ENCODE results near the gene SMAP2.
"Not testable (repeated sequence)": the region's sequence is repeated elsewhere in the genome, so short reads cannot be mapped to it uniquely, and the experiment has no call there.

The SMAP2 gene

GRCh38 chr1:40373323-40374283 is at the start of gene SMAP2:
SMAP2 (plus strand) TSS chr1:40373727; CDS start chr1:40374121, 394 bp downstream.
- peak; percentile 85 to 91 (median 88) for DNase-seq

DNA sequence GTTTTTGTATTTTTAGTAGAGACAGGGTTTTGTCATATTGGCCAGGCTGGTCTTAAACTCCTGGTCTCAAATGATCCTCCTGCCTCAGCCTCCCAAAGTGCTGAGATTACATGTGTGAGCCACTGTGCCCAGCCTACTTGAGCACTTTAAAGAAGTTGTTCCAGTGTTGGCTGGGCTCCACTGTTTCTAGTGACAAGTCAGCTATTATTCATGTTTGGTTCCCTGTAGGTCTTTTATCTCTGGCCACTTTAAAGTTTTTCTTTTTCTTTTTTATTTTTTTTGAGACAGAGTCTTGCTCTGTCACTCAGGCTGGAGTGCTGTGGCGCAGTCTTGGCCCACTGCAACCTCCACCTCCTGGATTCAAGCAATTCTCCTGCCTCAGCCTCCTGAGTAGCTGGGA is 42.1 kb upstream of the SMAP2 start:
- DNase-seq = not testable (repeated sequence)

DNA sequence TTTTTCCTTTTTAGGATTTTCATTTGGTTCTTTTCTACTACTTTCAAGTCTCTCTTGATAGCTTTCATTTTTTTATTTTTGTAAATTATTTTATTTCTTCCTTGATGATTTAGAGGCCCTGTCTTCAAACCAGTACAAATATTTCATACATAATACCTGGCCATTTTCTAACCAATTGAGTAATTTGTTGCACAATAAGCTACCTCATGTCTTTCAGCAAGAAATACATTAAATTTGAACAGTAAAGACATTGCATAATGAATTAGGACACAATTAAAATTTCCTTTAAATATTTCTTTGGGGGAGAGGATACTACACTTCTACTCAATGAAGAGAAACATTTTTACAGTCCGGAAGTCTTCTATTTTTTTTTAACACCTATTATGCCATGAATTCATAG is 40.8 kb upstream of the SMAP2 start:
- no peak for DNase-seq

DNA sequence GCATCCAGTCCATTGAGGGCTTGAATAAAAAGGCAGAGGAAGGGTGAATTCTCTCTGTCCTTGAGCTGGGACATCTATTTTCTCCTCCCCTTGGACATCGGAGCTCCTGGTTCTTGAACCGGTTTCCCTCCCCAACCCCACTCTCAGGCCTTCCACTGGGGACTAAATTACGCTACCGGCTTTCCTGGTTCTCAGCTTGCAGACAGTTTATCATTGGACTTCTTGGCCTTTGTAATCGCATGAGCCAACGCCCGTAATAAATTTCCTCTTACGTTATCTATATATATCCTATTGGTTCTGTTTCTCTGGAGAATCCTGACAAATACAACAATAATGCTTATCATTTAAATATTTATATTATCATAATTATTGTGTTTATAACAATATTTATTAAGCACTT is 36.1 kb upstream of the SMAP2 start:
- no peak for DNase-seq

GRCh38 chr1:40338745-40339419 is 34.6 kb upstream of the SMAP2 start:
- DNase-seq = peak; percentile 70 to 93 (median 81)

DNA sequence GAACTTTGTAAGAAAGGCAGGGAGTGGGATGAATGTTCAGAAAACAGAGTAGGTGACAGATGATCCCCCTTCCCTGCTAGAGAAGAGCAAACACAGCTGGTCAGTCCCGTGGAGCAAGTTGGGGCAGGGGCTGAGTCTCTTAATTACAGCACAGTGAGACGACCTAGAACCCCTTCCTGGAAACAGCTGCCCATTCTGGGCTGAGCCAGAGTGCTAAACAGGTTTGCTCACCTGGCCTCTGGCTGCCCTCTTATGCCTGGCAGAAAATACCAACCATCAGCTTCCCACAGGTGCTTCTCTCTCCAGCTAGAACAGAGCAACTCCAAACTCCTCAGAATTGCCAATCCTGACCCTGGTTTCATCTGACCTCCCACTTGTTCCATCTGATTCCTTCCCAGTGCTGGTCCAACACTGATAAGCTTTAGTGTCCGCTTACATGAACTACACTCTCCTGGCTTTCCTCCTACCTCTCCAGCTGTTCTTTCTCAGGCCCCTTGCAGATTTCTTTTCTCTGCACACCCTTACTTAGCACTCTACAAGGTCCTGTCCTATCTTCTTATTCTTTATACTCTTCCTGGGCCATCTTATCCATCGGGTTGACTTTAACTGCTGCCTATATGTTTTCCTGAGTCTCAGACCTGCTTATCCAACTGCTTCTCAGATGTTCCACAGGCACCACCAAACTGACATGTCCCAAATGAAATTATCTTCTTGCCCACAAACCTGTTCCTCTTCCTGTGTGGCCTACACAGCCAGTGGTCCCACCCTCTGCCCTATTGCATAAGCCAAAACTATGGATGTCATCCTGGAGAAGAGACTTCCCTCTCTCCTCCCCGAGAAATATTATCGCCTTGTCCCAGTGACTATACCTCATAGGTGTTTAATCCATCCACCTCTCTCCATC is 33.9 kb upstream of the SMAP2 start:
- DNase-seq = no peak

DNA sequence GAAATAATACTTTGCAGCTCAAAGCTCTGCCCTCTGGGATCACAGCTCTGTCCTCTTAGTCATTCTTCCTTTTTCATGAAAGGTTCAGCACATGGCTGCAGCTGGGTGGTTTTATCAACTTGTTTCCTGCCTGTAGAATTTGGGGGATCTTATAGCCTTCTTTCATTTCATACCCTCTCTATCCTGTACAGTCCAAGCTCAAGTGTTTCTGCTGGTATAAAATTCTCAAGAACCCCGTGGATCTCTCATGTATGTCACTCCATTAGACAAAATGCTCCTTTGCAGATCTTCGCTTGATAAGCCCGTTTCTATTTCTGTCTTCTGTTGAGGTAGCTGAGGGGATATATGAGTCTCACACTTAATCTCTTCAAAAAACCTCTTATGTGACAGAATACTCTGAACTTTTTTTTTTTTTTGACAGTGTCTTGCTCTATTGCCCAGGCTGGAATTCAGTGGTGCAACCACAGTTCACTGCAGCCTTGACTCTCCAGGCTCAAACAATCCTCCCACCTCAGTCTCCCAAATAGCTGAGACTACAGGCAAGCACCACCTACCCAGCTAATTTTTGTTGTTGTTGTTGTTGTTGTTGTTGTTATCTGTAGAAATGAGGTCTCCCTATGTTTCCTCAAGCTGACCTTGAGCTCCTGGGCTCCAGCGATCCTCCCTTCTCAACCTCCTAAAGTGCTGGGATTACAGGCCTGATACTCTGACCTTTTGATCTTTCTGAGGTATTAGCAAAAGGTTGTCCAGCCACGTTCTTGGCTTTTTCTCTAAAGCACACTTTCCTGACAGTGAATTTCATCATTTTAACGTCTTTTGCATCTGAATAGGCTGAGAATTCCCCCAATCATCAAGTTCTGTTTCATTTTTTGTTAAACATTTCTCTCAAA is 31.8 kb upstream of the SMAP2 start:
- no peak for DNase-seq

- not testable (repeated sequence) for DNase-seq
Observed at GRCh38 chr1:40342381-40342717, 31.2 kb upstream of the SMAP2 start.

DNA sequence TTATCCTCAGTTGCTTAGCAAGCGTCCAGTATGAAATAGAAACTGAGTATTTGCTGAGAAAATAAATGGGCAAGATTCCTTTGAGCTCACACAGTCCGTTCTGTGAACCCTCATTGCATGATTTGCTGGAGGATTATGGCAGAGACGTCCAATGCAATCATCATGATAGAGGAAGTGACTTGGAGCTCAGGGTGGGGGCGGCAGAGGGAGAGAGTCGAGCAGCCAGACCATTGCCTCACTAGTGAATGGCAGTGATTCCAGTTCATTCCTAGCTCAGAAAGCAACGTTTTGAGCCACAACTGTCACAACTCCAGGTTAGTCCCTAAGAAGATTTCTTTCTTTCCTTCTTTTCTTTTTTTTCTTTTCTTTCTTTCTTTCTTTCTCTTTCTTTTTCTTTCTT is 28.9 kb upstream of the SMAP2 start:
- no peak for DNase-seq

DNA sequence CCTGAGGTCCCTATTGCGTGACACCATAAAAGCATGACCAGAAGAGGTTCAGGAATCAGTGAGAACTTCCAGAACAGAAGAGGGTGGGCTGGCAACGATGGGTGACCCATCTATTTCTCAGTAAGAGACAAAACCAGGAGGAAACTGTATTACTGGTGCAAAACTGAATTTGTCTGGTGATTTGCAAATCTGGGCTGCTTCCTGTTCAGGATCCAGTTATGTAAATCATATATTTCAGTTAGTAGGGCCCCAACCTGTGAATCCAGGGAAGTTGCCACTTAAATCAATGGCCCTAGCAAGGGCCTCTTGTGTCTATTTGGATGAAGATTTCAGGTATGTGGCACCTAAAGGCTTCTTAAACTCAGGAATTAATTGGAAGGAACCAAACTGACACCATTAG is 23.1 kb upstream of the SMAP2 start:
- no peak for DNase-seq

DNA sequence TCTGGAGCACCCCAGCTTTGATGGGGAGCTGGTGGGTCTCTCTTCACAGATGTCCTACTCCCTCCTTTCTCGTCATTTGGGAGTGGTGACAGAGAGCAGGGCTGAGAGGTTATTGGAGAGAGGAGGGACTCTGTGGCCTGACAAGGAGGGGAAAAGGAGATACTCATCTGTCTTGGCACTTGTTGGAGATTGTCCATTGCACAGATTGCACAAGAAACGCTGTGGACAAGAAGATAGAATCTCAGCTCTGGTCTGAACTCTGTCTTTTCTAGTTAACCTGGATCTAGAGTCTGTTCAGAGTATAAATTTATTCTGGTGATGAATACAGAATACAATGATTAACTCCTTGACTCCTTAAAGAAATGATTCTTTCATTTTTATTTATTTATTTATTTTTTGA is 22.4 kb upstream of the SMAP2 start:
- no peak for DNase-seq

- DNase-seq = no peak
Observed at GRCh38 chr1:40352126-40352525, 21.4 kb upstream of the SMAP2 start.

- DNase-seq = no peak
Observed at GRCh38 chr1:40353082-40353481, 20.4 kb upstream of the SMAP2 start.

DNA sequence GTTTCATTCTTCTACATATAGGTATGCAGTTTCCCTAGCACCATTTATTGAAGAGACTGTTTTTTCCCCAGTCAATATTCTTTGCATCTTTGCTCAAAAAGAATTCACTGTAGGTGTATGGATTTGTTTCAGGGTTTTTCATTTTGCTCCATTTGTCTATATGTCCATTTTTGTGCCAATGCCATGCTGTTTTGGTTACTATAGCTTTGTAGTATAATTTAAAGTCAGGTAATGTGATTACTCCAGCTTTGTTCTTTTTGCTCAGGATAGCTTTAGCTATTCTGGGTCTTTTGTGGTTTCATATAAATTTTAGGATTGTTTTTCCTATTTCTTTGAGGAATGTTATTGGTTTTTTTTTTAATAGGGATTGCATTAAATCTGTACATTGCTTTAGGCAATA is 15.9 kb upstream of the SMAP2 start:
- DNase-seq = no peak

- DNase-seq = no peak
Observed at GRCh38 chr1:40360631-40361030, 12.9 kb upstream of the SMAP2 start.

DNA sequence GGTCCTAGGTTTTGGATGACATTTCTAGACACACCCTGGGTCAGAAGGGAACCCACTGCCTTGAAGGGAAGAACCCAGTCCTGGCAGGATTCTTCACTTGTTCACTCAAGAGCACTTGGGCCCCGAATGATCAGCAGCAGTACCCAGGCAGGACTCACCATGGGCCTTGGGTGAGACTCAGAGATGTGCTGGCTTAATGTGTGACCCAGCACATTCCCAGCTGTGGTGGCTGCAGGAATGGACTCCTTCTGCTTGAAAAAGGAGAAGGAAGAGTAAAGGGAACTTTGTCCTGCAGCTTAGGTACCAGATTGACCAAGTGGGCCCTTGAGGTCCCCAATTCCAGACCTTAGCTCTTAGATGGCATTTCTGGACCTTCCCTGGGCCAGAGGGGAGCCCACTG is 12.3 kb upstream of the SMAP2 start:
- no peak for DNase-seq

GRCh38 chr1:40361637-40362036 is 11.9 kb upstream of the SMAP2 start:
- no peak for DNase-seq

- no peak for DNase-seq
Observed at GRCh38 chr1:40362199-40362598, 11.3 kb upstream of the SMAP2 start.

DNA sequence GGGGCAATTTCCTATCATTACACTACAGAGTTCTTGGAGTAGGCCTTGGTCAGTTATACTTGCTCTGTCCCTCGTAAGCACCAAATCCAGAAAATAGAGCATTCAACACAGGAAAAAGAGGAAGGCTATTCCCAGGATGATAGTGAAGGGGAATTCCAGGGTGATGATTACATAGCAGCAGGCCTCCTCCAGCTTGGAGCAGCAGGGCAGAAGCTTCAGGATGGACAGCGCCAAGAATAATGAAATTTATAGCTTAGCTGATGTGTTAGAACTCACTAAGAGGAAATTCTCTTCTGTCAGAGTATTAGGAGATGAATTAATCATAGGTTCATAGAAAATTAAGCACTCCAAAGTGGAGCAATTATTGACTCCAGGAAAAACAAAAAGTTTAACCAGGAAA is 10.8 kb upstream of the SMAP2 start:
- DNase-seq = no peak

DNA sequence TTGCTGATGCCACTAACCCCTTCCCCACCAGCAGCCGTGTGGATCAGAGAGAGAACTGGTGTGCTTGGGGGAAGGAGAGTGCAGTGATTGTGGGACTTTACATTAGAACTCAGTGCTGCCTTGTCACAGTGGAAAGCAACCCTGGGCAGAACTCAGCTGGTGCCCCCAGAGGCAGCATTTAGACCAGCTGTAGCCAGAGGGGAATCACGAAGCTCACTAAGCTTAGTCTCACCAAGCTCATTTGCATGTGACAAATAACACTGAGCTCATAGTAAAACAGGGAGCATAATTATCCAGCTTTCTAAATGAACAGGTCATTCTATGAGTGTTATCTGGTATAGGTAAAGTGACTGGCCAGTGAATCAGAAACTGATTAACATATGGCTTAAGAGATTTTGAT is 9.8 kb upstream of the SMAP2 start:
- no peak for DNase-seq

DNA sequence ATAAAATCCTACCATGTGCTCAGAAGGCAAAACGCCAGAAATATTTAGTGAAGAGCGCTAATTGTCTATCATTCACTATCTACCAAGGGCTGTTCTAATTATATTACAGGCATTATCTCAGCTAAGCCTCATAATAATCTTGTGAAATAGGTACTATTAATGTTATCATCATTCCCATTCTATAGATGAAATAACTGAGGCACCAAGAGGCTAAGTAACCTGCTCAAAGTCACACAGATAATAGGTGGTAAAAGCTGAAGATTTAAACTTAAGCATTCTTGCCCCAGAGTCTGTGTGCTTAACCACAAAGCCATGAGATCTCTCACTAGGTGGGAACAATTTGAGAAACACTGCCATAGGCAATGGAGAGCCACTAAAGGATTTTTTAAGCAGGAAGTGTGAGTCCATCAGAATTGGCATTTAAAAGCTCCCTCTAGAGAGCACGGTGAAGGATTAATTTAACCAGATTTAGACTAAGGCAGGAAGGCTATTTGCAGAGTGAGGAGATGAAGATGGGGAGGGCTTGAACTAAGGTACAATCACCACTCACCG is 1.7 kb upstream of the SMAP2 start:
- no peak for DNase-seq
